ENCODE measurements around the gene NR2F1-AS1.

NR2F1-AS1 gene

DNA sequence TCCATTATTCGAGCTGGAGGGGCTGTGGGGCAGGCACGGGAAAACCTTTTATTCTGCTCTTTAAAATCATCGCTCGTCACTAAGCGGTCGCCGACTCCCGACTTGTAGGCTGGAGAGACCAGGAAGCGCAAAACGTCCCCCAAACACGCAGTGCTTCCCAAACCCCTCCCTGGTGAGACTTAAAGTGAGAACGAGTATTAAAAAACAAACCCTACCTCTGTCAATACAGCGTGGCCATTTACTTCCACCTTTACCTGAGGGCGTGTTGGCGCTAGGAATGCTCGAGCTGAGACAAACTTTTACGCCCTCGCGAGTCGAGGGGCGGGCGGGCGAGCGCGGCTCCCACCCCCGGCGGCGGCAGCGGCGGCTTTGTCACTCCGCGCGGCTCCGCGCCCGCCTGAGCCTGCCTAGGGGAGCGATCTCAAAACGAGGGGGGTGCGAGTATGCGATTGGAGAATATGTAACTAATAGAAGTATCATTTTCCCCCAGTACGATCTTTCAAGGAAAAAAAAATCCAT lies at the start of gene NR2F1-AS1:
TSS of gene NR2F1-AS1 (minus strand) at position 293 of the 519 bp plus-strand sequence.
- DNase-seq: no peak

GRCh38 chr5:93626801-93627200 lies 45.8 kb upstream of the NR2F1-AS1 start:
- no peak for DNase-seq

- no peak for DNase-seq
Observed at GRCh38 chr5:93623153-93623552, 42.1 kb upstream of the NR2F1-AS1 start.

DNA sequence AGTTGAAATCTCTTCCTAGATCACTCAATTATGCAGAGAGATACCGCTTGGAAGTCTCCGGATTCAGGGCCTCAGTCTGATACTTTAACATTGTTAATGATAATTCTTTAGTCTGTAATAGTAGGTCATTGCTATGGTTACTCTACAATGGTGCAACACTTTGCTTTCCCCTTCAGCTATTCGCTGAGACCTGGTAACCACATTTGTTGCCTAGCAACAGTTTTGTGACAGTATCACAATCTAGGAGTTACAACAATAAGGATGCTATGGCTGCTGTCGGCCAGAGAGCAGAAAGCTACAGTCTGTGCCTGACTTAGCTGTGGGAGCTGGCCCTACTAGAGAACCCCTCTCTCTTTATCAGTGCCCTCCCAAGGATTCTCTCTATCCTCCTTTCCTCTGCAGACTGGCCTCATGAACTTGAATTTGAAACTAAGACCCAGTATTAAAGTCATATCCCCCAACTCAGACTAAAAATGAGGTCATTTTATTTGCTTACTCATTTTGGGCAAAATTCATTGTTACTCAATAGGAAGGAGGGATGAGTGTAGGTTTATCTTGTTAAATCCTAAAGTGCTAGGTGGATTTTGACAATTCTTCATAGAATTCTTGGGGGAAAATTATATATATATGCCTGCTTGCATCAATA lies 41.3 kb upstream of the NR2F1-AS1 start:
- no peak for DNase-seq

DNA sequence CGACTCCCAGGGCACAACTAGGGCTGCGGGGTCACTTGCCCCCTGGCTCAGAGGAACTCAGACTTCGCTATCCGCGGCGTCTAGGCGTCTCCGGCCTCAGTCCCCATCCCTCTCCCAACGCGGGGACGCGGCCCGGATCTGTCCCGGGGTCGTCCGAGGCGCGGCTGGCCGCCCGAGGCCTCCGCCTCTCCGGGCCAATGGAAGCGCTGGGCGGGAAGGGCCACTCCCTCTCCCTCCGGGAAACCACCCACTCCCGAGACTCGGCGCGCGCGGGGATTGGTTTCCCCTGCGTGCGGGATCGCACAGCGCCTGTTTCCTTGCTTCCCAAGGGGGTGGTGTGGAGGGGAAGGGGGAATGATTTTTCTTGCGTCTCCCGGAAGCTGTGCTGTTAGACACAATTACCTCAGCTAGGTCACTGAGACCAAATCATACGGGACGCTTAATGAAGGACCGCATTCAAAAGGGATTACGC lies 40.3 kb upstream of the NR2F1-AS1 start:
- no peak for DNase-seq

GRCh38 chr5:93620487-93621326 lies 39.7 kb upstream of the NR2F1-AS1 start:
- peak; percentile 79 for DNase-seq

- no peak for DNase-seq
Observed at GRCh38 chr5:93616538-93617174, 35.6 kb upstream of the NR2F1-AS1 start.

- DNase-seq: no peak
Observed at GRCh38 chr5:93612855-93613243, 31.8 kb upstream of the NR2F1-AS1 start.

GRCh38 chr5:93611976-93612854 lies 31.2 kb upstream of the NR2F1-AS1 start:
- DNase-seq: no peak

DNA sequence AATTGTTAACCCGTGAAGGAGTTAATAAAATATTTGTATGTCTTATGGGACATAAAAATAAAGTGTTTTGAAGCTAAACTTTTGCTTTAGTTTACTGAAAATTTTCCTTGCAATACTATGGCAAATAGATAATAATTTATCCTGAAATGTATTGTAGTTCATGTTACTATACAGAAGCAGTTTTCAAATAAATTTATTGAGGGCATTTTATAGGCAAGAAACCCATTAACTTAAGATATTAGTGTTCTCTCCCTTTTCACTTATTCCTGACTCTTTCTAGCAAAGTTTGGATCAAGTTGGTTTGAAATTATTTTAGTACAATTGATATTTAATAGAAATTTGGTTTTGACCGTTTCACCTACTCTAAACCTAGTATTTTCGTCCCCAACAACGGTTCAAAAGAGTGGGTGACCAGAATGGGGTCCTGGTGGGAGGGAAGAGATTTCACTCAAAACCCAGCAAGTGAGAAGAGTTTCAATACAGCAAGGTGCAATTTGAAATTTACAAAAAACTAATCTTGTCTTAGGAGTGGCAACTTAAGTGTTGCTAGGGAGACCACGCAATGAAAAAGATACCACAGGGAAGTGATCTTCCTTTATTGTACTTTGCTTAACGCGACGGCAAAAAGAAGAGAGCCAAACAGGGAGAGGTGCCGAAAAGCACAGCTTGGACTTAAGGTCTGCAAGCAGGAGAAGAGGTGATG lies 30.4 kb upstream of the NR2F1-AS1 start:
- DNase-seq: no peak

DNA sequence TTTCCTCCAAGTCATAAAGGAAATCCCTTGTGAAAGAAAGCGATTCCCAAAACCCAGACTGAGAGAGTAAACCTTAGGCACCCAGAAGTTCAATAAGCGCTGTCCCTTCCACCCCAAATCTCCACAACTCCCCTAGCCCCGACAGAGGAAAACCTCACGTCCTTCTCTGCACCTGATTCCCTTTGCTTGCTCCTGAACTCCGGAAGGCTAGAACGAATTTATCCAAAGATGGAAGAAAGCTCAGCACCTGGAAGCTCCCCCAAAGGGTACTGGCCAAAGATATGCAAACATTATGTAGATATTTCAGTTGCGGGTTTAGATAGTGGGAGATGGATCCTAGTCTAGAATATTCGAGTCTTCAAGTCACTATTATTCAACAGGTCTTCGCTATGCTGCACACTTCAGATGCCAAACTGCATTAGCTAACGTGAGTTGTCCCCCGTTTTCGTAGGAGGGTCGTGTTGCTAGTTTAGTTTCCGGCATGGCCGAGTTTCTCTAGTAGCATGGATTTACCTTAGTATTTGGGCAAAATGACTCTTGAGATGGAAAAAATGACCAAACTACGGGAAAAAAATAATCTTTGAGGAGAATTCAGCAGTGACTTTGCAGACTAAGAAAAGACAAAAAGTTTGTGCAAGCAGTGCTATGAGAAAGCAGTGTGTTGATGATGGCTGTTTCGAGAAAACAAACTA lies 29.7 kb upstream of the NR2F1-AS1 start:
- no peak for DNase-seq

- no peak for DNase-seq
Observed at GRCh38 chr5:93609762-93610161, 28.7 kb upstream of the NR2F1-AS1 start.

- no peak for DNase-seq
Observed at GRCh38 chr5:93608855-93609254, 27.8 kb upstream of the NR2F1-AS1 start.

- DNase-seq: no peak
Observed at GRCh38 chr5:93607367-93608258, 26.6 kb upstream of the NR2F1-AS1 start.

DNA sequence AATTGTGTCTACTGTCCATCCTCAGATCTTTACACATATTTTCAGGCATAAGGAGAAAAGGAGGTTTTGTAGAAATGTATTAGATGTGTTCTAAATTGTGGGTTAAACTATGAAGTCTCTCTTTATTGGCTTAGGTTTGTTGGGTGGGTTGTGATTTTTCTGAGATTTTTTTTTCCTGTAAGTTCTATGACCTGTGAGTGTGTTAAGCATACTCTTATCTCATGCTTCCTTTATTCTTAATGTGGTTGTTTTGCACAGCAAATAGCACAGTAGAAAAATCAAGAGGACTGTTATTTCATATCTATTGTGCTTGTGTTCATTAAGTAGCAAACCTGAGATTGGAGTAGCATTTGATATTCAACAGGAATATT lies 25.3 kb upstream of the NR2F1-AS1 start:
- DNase-seq: no peak

DNA sequence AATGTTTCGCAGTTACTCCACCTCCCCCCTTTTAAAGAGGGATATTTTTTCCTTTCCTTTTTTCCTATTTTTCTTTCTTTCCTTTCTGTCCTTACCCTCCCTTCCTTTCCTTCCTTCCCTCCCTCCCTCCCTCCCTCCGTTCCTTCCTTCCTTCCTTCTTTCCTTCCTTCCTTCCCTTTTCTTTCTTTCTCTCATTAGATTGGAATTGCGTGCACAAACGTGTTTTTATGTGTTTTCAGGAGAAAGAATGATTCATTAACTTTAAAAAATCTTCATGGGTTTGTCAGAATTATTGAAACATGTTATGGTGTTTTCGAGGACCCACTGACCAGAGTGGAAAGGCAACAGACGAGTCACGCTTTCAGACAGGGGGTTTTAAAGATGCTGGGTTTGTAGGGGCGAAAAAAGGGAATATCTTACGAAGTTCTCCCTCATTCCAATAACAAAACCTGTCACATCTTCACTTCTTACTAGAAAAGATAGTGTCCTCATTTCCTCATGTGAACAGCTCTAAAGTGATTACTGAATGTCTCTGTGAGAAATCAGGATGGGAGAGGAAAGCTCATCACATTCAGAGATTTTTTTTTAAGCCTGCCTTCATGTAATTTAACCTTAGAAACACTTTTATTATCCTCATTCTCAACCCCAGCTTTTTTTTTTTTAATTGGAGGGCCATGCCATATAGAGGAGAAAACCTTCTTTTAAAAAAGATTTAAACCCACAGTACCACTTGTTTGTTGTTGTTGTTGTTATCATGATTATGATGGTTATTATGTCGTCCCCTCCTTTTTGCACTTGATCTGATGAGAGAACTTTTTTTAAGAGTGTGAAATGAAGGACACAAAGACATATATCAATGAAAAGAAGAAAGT lies 23.9 kb upstream of the NR2F1-AS1 start:
- DNase-seq: no peak

GRCh38 chr5:93603793-93604643 lies 23.0 kb upstream of the NR2F1-AS1 start:
- no peak for DNase-seq

All from activated CD8-positive, alpha-beta memory T cell treated with anti-CD3 and anti-CD28 coated beads, Interleukin-2, amount 50 U/mL, for 48 hours (primary cell).